ENCODE results near the gene CHURC1.

Gene CHURC1

GRCh38 chr14:64937821-64938193 lies 23.6 kb downstream of the CHURC1 start:
- no peak for DNase-seq (ENCODE audit: extremely low read depth in 1 of 2, low read depth in 1 of 2)

- DNase-seq (ENCODE audit: extremely low read depth in 1 of 2, low read depth in 1 of 2): no peak
Observed at GRCh38 chr14:64938972-64939816, 24.9 kb downstream of the CHURC1 start.

GRCh38 chr14:64939817-64940190 lies 25.5 kb downstream of the CHURC1 start:
- no peak for DNase-seq (ENCODE audit: extremely low read depth in 1 of 2, low read depth in 1 of 2)

DNA sequence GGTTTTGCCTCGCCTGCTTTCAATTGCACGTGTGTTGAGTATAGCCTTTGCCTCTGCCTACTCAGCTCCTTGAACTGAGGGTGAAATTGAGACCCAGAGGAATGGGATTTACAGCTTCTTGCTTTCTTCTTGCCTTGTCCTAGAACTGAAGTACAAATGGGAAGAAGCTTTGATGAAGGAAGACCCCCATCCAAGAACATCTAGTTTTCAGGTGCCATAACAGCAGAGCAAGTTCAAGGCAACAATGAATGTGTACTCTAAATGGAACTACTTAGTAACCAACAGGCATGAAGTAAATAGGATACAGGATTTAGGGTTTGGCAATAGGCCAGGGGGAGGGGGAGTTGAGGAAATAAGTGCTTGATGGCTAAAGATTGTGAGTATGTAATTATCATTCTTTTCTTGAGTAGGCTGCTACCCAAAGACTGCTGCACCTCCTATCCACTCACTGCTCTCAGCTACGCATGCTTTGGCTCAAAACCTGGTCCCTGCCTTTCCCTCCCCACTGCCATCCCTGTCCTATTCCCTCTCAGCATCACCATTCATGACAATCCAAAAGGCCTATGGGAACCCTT lies 26.2 kb downstream of the CHURC1 start:
- DNase-seq (ENCODE audit: extremely low read depth in 1 of 2, low read depth in 1 of 2): no peak

DNA sequence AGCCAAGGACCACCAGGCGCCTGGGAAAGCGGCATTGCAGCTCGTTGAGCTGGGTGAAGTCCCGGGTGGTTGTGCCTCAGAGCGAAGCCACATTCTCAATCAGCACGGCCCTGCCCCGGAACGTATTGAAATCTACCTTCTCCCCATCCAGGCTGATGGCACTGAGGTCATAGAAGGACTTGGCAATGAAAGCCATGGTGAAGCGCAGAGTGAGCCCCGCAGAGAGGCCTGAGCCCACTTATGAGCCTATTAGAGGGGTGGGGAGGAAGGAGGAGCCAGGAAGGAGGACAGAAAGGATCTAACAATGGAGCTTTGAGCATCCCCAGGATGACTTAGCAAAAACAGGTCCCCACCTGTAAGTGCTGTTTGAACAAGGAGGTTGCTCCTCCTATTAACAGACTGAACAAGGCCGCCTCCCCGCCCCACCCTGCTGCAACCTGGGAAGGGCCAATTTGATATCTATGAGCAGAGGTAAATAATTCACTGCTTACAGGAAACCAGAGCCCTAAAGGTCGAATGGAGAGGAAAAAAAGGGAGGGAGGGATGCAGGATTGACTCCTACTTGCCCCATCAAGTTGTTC lies 28.4 kb downstream of the CHURC1 start, which contains the start of gene GPX2:
Gene GPX2 (minus strand): TSS at position 215 of the 581 bp plus-strand sequence. CDS start 19 bp downstream, at position 196.
- no peak for DNase-seq (ENCODE audit: extremely low read depth in 1 of 2, low read depth in 1 of 2)

DNA sequence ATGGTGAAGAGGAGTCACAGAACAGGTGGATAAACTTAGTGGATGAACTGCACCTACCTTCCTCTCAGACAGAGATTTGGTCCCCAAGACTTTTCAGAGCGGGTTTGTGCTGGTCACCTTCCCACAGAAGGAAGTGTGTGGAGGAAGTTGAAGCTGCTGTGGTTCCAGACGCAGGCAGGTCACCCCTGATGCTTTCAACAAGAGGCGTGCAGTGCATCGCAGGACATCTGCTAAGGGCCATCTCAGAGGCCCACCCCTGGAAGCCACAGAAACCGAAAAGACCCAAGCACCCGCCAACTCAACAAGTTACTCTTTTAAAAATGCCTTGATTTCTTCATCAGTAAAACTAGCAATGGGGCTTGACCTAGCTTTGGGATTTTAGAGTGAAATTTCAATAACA lies 29.3 kb downstream of the CHURC1 start:
- no peak for DNase-seq (ENCODE audit: extremely low read depth in 1 of 2, low read depth in 1 of 2)

- DNase-seq (ENCODE audit: extremely low read depth in 1 of 2, low read depth in 1 of 2): no peak
Observed at GRCh38 chr14:64944041-64944440, 29.8 kb downstream of the CHURC1 start.

DNA sequence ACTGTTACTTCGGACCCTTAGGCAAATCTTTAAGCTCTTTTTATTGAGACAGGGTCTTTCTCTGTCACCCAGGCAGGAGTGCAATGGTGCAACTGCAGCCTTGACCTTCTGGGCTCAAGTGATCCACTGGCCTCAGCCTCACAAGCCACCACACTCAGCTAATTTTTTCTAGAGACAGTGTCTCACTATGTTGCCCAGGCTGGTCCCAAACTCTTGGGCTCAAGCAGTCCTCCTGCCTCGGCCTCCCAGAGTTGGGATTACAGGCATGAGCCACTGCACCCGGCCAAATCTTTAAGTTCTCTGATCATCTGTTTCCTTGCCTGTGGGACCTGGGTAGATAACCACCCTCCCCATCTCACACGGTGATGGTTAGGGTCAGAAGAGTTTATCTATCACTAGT lies 30.6 kb downstream of the CHURC1 start:
- DNase-seq (ENCODE audit: extremely low read depth in 1 of 2, low read depth in 1 of 2): no peak

DNA sequence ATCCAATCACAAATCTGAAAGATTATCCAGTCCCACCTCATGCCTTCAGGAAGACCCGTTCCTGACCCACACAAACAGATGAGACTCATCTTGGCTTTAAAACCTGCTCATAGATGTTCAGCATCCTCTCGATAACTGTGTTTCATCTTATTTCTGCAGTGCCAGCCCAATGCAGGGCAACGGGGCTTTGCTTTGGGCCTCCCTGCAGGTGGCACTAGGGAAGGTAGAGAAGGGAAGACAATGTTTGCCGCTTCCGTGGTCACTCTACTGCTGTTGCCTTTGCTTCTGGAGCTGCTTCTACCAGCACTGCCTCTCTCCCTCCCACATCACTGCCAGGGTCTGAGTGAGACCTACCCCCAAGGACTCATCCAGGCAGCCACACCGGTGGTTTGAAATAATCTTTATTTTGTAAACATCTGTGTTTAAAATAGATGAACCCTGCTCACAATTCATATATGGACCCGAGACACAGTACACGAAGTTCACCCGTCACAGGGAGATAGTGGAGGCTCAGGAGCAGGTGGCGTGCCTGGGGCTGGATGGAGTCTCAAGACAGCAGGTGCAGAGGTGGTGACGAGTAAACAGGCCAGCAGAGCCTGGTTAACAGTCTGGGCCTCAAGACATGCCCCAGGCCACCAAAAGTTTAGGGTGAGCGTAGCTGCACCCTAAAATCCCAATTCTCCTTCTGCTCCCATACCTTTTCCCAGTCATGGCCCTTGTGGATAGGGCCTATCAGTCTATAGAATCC lies 31.4 kb downstream of the CHURC1 start:
- DNase-seq (ENCODE audit: extremely low read depth in 1 of 2, low read depth in 1 of 2): no peak

- DNase-seq (ENCODE audit: extremely low read depth in 1 of 2, low read depth in 1 of 2): no peak
Observed at GRCh38 chr14:64946310-64947045, 32.2 kb downstream of the CHURC1 start.

GRCh38 chr14:64947710-64948611 lies 33.7 kb downstream of the CHURC1 start:
- no peak for DNase-seq (ENCODE audit: extremely low read depth in 1 of 2, low read depth in 1 of 2)

DNA sequence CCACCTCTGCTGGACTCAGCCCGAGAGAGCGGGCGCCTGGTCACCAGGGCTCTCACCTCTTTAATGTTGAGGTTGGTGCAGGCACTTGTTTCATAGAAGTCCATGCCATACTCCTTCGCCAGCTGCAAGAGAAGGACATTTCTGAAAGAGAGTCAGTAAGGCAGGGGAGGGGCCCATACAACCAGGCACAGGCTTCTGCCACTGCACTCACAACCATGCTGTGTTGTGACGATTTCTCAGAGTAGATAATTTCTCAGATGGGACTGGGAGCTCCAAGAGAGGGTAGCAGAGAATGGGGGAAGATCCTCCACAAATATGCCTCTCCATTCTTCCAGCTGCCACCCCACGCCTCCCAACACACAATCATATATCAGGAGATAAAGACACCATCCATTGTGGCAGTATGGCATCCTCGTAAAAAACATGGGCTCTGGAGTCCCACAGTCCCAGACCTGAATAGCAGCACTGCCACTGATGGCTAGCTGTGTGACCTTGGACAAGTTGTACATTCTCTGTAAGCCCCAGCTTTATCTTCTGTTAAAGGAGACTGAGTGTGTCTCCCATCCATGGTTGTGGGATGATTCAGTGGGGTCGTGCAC lies 34.5 kb downstream of the CHURC1 start:
- no peak for DNase-seq (ENCODE audit: extremely low read depth in 1 of 2, low read depth in 1 of 2)

- no peak for DNase-seq (ENCODE audit: extremely low read depth in 1 of 2, low read depth in 1 of 2)
Observed at GRCh38 chr14:64950889-64951288, 36.6 kb downstream of the CHURC1 start.

- DNase-seq (ENCODE audit: extremely low read depth in 1 of 2, low read depth in 1 of 2): no peak
Observed at GRCh38 chr14:64951291-64951690, 37.0 kb downstream of the CHURC1 start.

DNA sequence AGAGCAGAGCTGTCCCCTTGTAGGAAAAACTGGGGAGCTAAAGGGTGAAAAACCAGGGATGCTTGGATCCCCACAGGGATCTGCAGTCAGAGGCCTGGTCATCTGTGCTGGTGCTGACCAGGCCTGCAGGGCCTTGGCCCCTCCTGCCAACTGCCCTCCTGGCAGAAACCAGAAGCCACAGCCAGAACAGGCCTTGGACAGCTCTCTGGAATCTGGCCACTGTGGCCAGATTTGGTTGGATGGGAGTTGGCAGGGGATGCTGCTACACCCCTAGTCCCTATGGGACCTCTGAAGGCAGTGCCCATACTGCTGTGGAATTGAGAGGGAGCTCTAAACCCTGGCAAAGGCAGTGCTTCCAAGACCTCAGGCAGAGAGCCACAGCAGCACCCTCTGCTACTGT lies 37.5 kb downstream of the CHURC1 start:
- no peak for DNase-seq (ENCODE audit: extremely low read depth in 1 of 2, low read depth in 1 of 2)

DNA sequence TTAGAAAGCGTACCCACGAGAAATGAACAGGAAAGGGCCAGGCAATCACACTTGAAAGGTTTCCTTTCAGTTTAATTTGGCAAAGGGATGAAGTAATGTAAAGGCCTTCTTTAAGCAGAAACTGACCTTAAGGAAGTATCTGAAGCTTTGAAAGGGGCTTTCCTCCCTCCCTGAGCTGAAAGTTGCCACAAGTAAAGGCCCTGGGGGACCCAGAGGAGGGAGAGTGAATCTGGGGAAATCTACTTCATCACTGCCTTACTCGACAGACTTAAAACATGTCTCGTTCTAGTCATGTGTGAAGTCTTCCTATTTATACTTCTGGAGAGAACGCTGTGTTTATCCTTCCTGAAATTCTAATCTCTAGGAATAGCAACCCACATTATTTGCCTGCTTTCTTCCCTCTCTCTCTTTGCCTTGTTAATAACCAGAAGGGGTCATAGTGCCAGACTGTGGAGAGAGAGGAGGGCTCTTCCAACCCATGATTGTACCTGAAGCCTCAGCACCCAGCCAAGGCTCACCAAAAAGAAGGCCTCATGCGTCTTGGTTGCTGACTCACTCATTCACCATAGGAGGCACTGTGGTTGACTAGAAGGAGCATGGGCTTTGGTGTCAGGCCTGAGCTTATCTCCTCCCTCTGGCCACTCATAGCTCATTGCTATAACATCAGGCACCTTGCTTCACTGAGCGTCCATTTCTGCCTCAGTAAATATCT lies 38.5 kb downstream of the CHURC1 start:
- no peak for DNase-seq (ENCODE audit: extremely low read depth in 1 of 2, low read depth in 1 of 2)

- no peak for DNase-seq (ENCODE audit: extremely low read depth in 1 of 2, low read depth in 1 of 2)
Observed at GRCh38 chr14:64953310-64953654, 39.0 kb downstream of the CHURC1 start.

- no peak for DNase-seq (ENCODE audit: extremely low read depth in 1 of 2, low read depth in 1 of 2)
Observed at GRCh38 chr14:64953661-64954060, 39.4 kb downstream of the CHURC1 start.

All from stimulated activated CD8-positive, alpha-beta memory T cell treated with anti-CD3 and anti-CD28 coated beads, Interleukin-7, amount 100 ng/mL, for 48 hours (primary cell).